Memory B cell (primary cell): ENCODE data around the gene CACNA1C.

Source experiments
- ATAC-seq: fragments of 150-1000 bp; cut with Tn5 transposase; 2 replicates; pipeline ENCODE4 v1.10.0; 2021; ENCODE audit warnings: low read depth, mild to moderate bottlenecking, moderate library complexity
- DNase-seq, 2 donors: peaks; one replicate each; pipeline ENCODE4 v3.0.0; 2022; ENCODE audit warnings: low spot score in 2 of 2
- H3K27ac Mint-ChIP-seq: one replicate; pipeline ENCODE4 v1.8.0; 2022; ENCODE audit warnings: mild to moderate bottlenecking, moderate library complexity, mixed read lengths
- H3K27me3 Mint-ChIP-seq: one replicate; pipeline ENCODE4 v1.8.0; 2022; ENCODE audit warnings: mixed read lengths
- H3K36me3 Mint-ChIP-seq: one replicate; pipeline ENCODE4 v1.8.0; 2022; ENCODE audit warnings: mild to moderate bottlenecking, mixed read lengths
- H3K4me1 Mint-ChIP-seq: one replicate; pipeline ENCODE4 v1.8.0; 2022; ENCODE audit warnings: mixed read lengths
- H3K4me3 Mint-ChIP-seq: one replicate; pipeline ENCODE4 v1.8.0; 2022; ENCODE audit warnings: mild to moderate bottlenecking, moderate library complexity, mixed read lengths
- H3K9me3 Mint-ChIP-seq: one replicate; pipeline ENCODE4 v1.8.0; 2022; ENCODE audit warnings: mixed read lengths

The CACNA1C gene

GRCh38 chr12:2163177-2163941 is 110.6 kb downstream of the CACNA1C start:
- Mint-ChIP-seq H3K4me1 (no peaks in the 10 kb centered on the region), H3K36me3 (peaks cover 3% of the 10 kb centered on the region), H3K9me3 (peaks cover 13% of the 10 kb centered on the region), H3K4me3 (no peak overlapping the region), H3K27me3 (peaks cover 11% of the 10 kb centered on the region), H3K27ac (no peak overlapping the region)
- DNase-seq = no peak
- no peak for ATAC-seq

- Mint-ChIP-seq H3K27ac (no peak overlapping the region), H3K4me1 (no peaks in the 10 kb centered on the region), H3K36me3 (peaks cover 3% of the 10 kb centered on the region), H3K27me3 (peaks cover 11% of the 10 kb centered on the region), H3K4me3 (no peak overlapping the region), H3K9me3 (peaks cover 13% of the 10 kb centered on the region)
- DNase-seq (no peak), ATAC-seq (no peak)
These were observed 112.2 kb downstream of the CACNA1C start for GRCh38 chr12:2165021-2165420.

DNA sequence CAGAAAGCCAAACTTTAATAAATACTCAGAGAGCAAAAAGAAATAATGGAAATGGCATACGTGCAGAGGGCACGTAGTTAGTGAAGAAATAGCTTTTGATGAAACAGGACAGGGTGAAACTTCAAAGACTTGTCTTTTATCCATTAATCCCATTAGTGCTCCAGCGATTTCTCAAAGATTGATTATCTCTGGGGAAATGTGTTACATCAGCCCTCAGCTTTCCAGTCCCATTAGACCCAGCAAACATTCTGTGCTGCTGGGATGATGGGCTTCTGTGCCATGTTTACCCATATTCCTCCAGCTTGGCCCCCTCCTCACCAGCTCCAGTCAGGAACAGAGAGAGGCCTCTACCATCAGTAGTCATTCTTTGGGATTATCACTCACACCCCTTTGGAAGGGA is 113.1 kb downstream of the CACNA1C start:
- Mint-ChIP-seq H3K36me3 (peaks cover 3% of the 10 kb centered on the region), H3K4me3 (no peak overlapping the region), H3K27me3 (peaks cover 11% of the 10 kb centered on the region), H3K4me1 (no peaks in the 10 kb centered on the region), H3K9me3 (peaks cover 13% of the 10 kb centered on the region), H3K27ac (no peak overlapping the region)
- DNase-seq (no peak), ATAC-seq (no peak)

- no peak overlapping the region for H3K27ac Mint-ChIP-seq
- H3K4me1 Mint-ChIP-seq = no peaks in the 10 kb centered on the region
- DNase-seq = no peak
- H3K27me3 Mint-ChIP-seq = peaks cover 14% of the 10 kb centered on the region
- no peak overlapping the region for H3K4me3 Mint-ChIP-seq
- peaks cover 13% of the 10 kb centered on the region for H3K9me3 Mint-ChIP-seq
- H3K36me3 Mint-ChIP-seq = peaks cover 3% of the 10 kb centered on the region
- ATAC-seq = no peak
These were observed 113.9 kb downstream of the CACNA1C start for GRCh38 chr12:2166696-2167095.

DNA sequence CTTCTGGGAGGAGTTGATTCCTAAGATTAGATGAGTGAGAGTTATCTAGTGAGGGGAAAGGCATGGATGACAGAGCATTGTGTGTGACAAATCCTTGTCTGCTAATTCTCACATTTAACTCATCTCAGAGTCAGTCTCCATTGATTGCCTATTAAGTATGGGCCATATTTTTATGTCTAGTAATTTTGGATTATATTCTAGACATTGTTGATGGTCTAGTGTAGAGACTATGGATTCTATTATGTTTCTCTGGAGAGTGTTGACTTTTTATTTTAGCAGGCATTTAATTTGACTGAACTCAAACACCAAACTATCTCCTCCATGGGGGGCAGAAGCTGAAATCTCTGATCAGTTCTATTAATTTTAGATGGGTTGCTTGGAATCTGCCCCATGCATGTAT is 114.4 kb downstream of the CACNA1C start:
- peaks cover 14% of the 10 kb centered on the region for H3K27me3 Mint-ChIP-seq
- H3K36me3 Mint-ChIP-seq = peaks cover 3% of the 10 kb centered on the region
- H3K27ac Mint-ChIP-seq = no peak overlapping the region
- no peak for ATAC-seq
- peaks cover 13% of the 10 kb centered on the region for H3K9me3 Mint-ChIP-seq
- DNase-seq = no peak
- H3K4me1 Mint-ChIP-seq = no peaks in the 10 kb centered on the region
- H3K4me3 Mint-ChIP-seq = no peak overlapping the region

GRCh38 chr12:2168808-2169207 is 116.0 kb downstream of the CACNA1C start:
- peaks cover 13% of the 10 kb centered on the region for H3K9me3 Mint-ChIP-seq
- no peaks in the 10 kb centered on the region for H3K4me1 Mint-ChIP-seq
- H3K27ac Mint-ChIP-seq = no peak overlapping the region
- peaks cover 20% of the 10 kb centered on the region for H3K27me3 Mint-ChIP-seq
- no peak overlapping the region for H3K4me3 Mint-ChIP-seq
- DNase-seq = no peak
- ATAC-seq = no peak
- peaks cover 3% of the 10 kb centered on the region for H3K36me3 Mint-ChIP-seq

- ATAC-seq (no peak), DNase-seq (no peak)
- Mint-ChIP-seq H3K27me3 (peaks cover 16% of the 10 kb centered on the region), H3K27ac (no peak overlapping the region), H3K9me3 (peaks cover 11% of the 10 kb centered on the region), H3K4me3 (no peak overlapping the region), H3K4me1 (no peaks in the 10 kb centered on the region), H3K36me3 (peaks cover 3% of the 10 kb centered on the region)
These were observed 116.7 kb downstream of the CACNA1C start for GRCh38 chr12:2169489-2169888.

- H3K27me3 Mint-ChIP-seq = peaks cover 14% of the 10 kb centered on the region
- peaks cover 9% of the 10 kb centered on the region for H3K9me3 Mint-ChIP-seq
- ATAC-seq (no peak), DNase-seq (no peak)
- no peak overlapping the region for H3K4me3 Mint-ChIP-seq
- no peak overlapping the region for H3K27ac Mint-ChIP-seq
- H3K4me1 Mint-ChIP-seq = no peaks in the 10 kb centered on the region
- peaks cover 3% of the 10 kb centered on the region for H3K36me3 Mint-ChIP-seq
These were observed 117.2 kb downstream of the CACNA1C start for GRCh38 chr12:2169940-2170339.

GRCh38 chr12:2170376-2170775 is 117.6 kb downstream of the CACNA1C start:
- no peak for ATAC-seq
- H3K9me3 Mint-ChIP-seq = peaks cover 9% of the 10 kb centered on the region
- H3K36me3 Mint-ChIP-seq = peaks cover 3% of the 10 kb centered on the region

DNA sequence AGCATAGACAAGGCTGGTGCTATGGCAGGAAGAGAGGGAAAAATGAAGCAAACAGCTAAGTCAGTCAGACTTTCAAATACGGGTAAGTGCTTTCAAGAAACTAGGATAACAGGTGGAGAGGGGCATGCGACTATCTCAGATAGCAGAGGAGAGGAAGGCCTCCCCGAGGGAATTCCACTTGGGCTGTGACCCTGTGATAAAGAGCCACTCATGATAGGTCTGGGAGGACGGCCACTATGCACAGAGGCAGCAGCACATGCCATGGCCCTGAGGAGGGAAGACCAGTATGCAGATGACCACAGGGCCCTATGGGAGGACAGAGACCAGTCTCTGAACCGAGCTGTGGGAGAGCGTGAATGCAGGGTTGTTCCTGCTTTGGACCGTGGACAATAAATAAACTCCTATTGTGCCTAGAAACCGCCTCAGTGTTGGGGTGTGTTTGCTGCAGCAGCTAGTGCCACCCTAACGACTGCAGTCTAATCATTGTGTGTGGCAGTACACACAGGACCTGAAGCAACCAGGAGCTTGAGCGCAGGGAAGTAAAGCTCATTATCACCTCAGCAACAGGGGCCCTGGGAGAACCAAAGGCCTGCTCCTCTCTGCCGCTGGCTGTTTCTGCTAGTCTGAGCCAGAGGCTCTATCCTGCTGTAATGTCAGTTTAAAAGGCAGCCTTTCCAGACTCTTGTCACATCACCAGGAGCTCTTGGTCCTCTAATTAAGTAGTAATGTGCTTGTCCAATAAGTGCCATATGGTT is 119.1 kb downstream of the CACNA1C start:
- ATAC-seq (no peak), DNase-seq (no peak)
- H3K27ac Mint-ChIP-seq = no peak overlapping the region
- H3K9me3 Mint-ChIP-seq = peaks cover 6% of the 10 kb centered on the region
- peaks cover 18% of the 10 kb centered on the region for H3K27me3 Mint-ChIP-seq
- no peaks in the 10 kb centered on the region for H3K36me3 Mint-ChIP-seq
- no peaks in the 10 kb centered on the region for H3K4me1 Mint-ChIP-seq
- H3K4me3 Mint-ChIP-seq = no peak overlapping the region

More at GRCh38 chr12:2170376-2170775, 117.6 kb downstream of the CACNA1C start:
- no peak overlapping the region for H3K27ac Mint-ChIP-seq
- H3K4me1 Mint-ChIP-seq = no peaks in the 10 kb centered on the region
- DNase-seq = no peak
- H3K27me3 Mint-ChIP-seq = peaks cover 14% of the 10 kb centered on the region
- no peak overlapping the region for H3K4me3 Mint-ChIP-seq

GRCh38 chr12:2172491-2173214 is 119.9 kb downstream of the CACNA1C start:
- peaks cover 19% of the 10 kb centered on the region for H3K27me3 Mint-ChIP-seq
- peaks cover 4% of the 10 kb centered on the region for H3K9me3 Mint-ChIP-seq
- DNase-seq = no peak
- ATAC-seq = no peak
- H3K36me3 Mint-ChIP-seq = no peaks in the 10 kb centered on the region
- no peaks in the 10 kb centered on the region for H3K4me1 Mint-ChIP-seq
- no peak overlapping the region for H3K4me3 Mint-ChIP-seq
- H3K27ac Mint-ChIP-seq = no peak overlapping the region

GRCh38 chr12:2173971-2174370 is 121.2 kb downstream of the CACNA1C start:
- no peaks in the 10 kb centered on the region for H3K36me3 Mint-ChIP-seq
- H3K4me3 Mint-ChIP-seq = no peak overlapping the region
- H3K4me1 Mint-ChIP-seq = no peaks in the 10 kb centered on the region
- H3K9me3 Mint-ChIP-seq = no peaks in the 10 kb centered on the region
- DNase-seq (no peak), ATAC-seq (no peak)
- H3K27ac Mint-ChIP-seq = no peak overlapping the region
- peaks cover 21% of the 10 kb centered on the region for H3K27me3 Mint-ChIP-seq

DNA sequence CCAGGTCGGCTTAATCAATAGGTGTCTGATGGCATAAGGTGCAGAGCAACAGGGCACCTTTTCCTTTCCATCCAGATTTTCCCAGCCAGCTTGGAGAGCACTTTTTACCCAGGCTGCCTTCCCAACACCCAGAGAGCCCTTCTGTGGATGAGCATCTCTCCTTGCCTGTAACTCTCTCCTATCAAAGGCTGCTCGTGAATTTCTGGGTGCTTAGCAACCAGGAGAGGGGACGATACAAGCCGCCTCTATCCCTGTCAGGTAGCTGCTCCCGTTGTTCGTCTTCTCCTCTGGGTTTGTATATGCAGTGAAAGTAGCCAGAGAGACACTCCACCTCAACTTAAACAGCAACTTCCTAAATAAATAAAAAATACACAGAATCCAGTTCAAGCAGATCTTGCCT is 124.2 kb downstream of the CACNA1C start:
- ATAC-seq = no peak

DNA sequence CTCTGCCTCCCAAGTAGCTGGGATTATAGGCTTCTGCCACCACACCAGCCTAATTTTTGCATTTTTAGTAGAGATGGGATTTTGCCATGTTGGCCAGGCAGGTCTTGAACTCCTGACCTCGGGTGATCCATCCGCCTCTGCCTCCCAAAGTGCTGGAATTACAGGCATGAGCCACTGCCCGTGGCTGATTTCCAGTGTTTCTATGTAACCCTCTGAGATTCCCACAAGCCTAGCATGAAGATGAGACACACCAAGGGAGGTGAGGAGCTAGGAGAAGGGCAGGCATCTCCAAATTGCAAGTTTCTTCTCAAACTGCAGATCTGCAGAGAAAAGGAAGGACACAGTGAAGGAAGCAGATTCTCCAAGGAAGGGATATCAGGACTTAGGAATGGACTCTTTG is 125.0 kb downstream of the CACNA1C start:
- Mint-ChIP-seq H3K36me3 (no peaks in the 10 kb centered on the region), H3K9me3 (no peaks in the 10 kb centered on the region), H3K27me3 (peaks cover 30% of the 10 kb centered on the region), H3K4me3 (no peak overlapping the region), H3K4me1 (no peaks in the 10 kb centered on the region), H3K27ac (no peak overlapping the region)
- no peak for DNase-seq
- no peak for ATAC-seq

More for the DNA sequence above, 124.2 kb downstream of the CACNA1C start:
- Mint-ChIP-seq H3K9me3 (no peaks in the 10 kb centered on the region), H3K36me3 (no peaks in the 10 kb centered on the region), H3K27me3 (peaks cover 29% of the 10 kb centered on the region), H3K4me1 (no peaks in the 10 kb centered on the region), H3K27ac (no peak overlapping the region), H3K4me3 (no peak overlapping the region)
- no peak for DNase-seq
